WTC11 (cell line): ENCODE measurements around the gene NXPE2. TPM values are rescaled to one million over a fixed set of nuclear protein-coding genes. Genes with fewer than 3 reads are reported as not detected.

Source experiments
- ATAC-seq: fragments of 200-7000 bp; cut with Tn5 transposase; 2 replicates; pipeline ENCODE4 v1.10.0; 2021; ENCODE audit warnings: mild to moderate bottlenecking, moderate library complexity
- CTCF ChIA-PET: fragments of 300-600 bp; sonication (Branson Sonifier 250); formaldehyde crosslinking; loops from one replicate; lab custom pipeline; 2021; ENCODE audit warnings: antibody characterized with exemption; lab: Charles Lee
- POLR2A ChIA-PET: fragments of 350-600 bp; sonication (Branson Sonifier 250); formaldehyde crosslinking; loops from one replicate; lab custom pipeline; 2021; ENCODE audit warnings: antibody characterized with exemption; lab: Charles Lee
- DNase-seq: peaks from one replicate; pipeline ENCODE4 v3.0.0; 2021; ENCODE audit warnings: low spot score
- H3K27ac Mint-ChIP-seq: 2 replicates; pipeline ENCODE4 v1.8.0; 2021; ENCODE audit warnings: mixed read lengths
- H3K27me3 Mint-ChIP-seq: 2 replicates; pipeline ENCODE4 v1.8.0; 2021; ENCODE audit warnings: low read depth, mild to moderate bottlenecking, moderate library complexity, mixed read lengths
- H3K36me3 Mint-ChIP-seq: 2 replicates; pipeline ENCODE4 v1.8.0; 2021; ENCODE audit warnings: mixed read lengths
- H3K4me1 Mint-ChIP-seq: 2 replicates; pipeline ENCODE4 v1.8.0; 2022; ENCODE audit warnings: mixed read lengths
- H3K4me3 Mint-ChIP-seq: 2 replicates; pipeline ENCODE4 v1.8.0; 2021; ENCODE audit warnings: mild to moderate bottlenecking, moderate library complexity, mixed read lengths
- H3K9me3 Mint-ChIP-seq: 2 replicates; pipeline ENCODE4 v1.8.0; 2021; ENCODE audit warnings: mixed read lengths
- CDX4 ChIP-seq: fragments of 250-450 bp; sonication (Bioruptor Pico); IDR thresholded peaks from 2 replicates; pipeline ENCODE4 v1.9.0; 2021; ENCODE audit warnings: moderate library complexity, mild to moderate bottlenecking, inconsistent platforms, borderline replicate concordance
- CREB1 ChIP-seq: sonication (generic); formaldehyde crosslinking; IDR thresholded peaks from 2 replicates; pipeline ENCODE4 v1.8.0; 2023; ENCODE audit warnings: mild to moderate bottlenecking, missing genetic modification reagents
- E2F4 ChIP-seq: sonication (generic); formaldehyde crosslinking; IDR thresholded peaks from 2 replicates; pipeline ENCODE4 v1.8.1; 2022; ENCODE audit warnings: low read depth, mild to moderate bottlenecking, moderate library complexity, missing genetic modification reagents, borderline replicate concordance
- E2F5 ChIP-seq: sonication (generic); formaldehyde crosslinking; IDR thresholded peaks from 2 replicates; pipeline ENCODE4 v1.8.1; 2022; ENCODE audit warnings: mild to moderate bottlenecking, moderate library complexity, missing genetic modification reagents
- EMX1 ChIP-seq: fragments of 250-450 bp; sonication (Bioruptor Pico); IDR thresholded peaks from 2 replicates; pipeline ENCODE4 v1.8.0; 2021; ENCODE audit warnings: mild to moderate bottlenecking
- JUN ChIP-seq: sonication (generic); formaldehyde crosslinking; IDR thresholded peaks from 2 replicates; pipeline ENCODE4 v1.8.0; 2023; ENCODE audit warnings: mild to moderate bottlenecking, missing genetic modification reagents
- OVOL2 ChIP-seq: fragments of 250-450 bp; sonication (Bioruptor Pico); IDR thresholded peaks from 2 replicates; pipeline ENCODE4 v1.9.0; 2021; ENCODE audit warnings: mild to moderate bottlenecking, borderline replicate concordance
- PRDM15 ChIP-seq: sonication (generic); formaldehyde crosslinking; IDR thresholded peaks from 2 replicates; pipeline ENCODE4 v1.8.0; 2022; ENCODE audit warnings: missing genetic modification reagents
- RELA ChIP-seq: sonication (generic); formaldehyde crosslinking; IDR thresholded peaks from 2 replicates; pipeline ENCODE4 v1.8.1; 2022; ENCODE audit warnings: missing genetic modification reagents, mild to moderate bottlenecking, borderline replicate concordance
- USF1 ChIP-seq: sonication (generic); formaldehyde crosslinking; IDR thresholded peaks from 2 replicates; pipeline ENCODE4 v1.8.0; 2022; ENCODE audit warnings: mild to moderate bottlenecking, missing genetic modification reagents
- ZMAT4 ChIP-seq: fragments of 250-450 bp; sonication (Bioruptor Pico); IDR thresholded peaks from 2 replicates; pipeline ENCODE4 v1.9.0; 2021; ENCODE audit warnings: mild to moderate bottlenecking
- ZNF396 ChIP-seq: fragments of 250-450 bp; sonication (Bioruptor Pico); IDR thresholded peaks from 2 replicates; pipeline ENCODE4 v1.8.0; 2021; ENCODE audit warnings: mild to moderate bottlenecking, moderate library complexity, borderline replicate concordance
- ZNF532 ChIP-seq: fragments of 250-450 bp; sonication (Bioruptor Pico); IDR thresholded peaks from 2 replicates; pipeline ENCODE4 v1.9.0; 2021; ENCODE audit warnings: mild to moderate bottlenecking, borderline replicate concordance
- total RNA-seq: library from RNA; stranded (reverse); gene quantifications from 3 replicates; pipeline ENCODE4 v1.2.3, GENCODE V29; 2021

Gene NXPE2
- total RNA-seq, 1 experiment from 2014 or later = not detected

- H3K4me3 Mint-ChIP-seq = no peak overlapping the region
- no peak for ATAC-seq
- ChIA-PET POLR2A (no interaction called here), CTCF (no interaction called here)
- H3K4me1 Mint-ChIP-seq = no peaks in the 10 kb centered on the region
- no peak overlapping the region for H3K27ac Mint-ChIP-seq
- peaks cover 5% of the 10 kb centered on the region; the same call in 1 of the 2 replicates for H3K36me3 Mint-ChIP-seq
- peaks cover 31% of the 10 kb centered on the region for H3K9me3 Mint-ChIP-seq
- no peaks in the 10 kb centered on the region for H3K27me3 Mint-ChIP-seq
- no peak for DNase-seq
- TF ChIP-seq CREB1 (CRISPR knock-in tag) = no peak
- no peak for TF ChIP-seq OVOL2 (CRISPR knock-in tag)
- TF ChIP-seq ZNF396 = no peak
- no peak for TF ChIP-seq RELA (CRISPR knock-in tag)
- no peak for TF ChIP-seq ZMAT4 (CRISPR knock-in tag)
- TF ChIP-seq E2F4 (CRISPR knock-in tag) = no peak
- TF ChIP-seq JUN (CRISPR knock-in tag) = no peak
- TF ChIP-seq PRDM15 (CRISPR knock-in tag) = no peak
Observed at GRCh38 chr11:114653148-114653547, 25.2 kb upstream of the NXPE2 start.

GRCh38 chr11:114664641-114665040 lies 13.7 kb upstream of the NXPE2 start:
- POLR2A ChIA-PET = interaction anchor here (0.5 kb wide), 1 partner anchor 1604 kb away, joined by 3 read pairs; no protein-coding TSS in a partner anchor
- no peak for ATAC-seq
- no peaks in the 10 kb centered on the region for H3K27me3 Mint-ChIP-seq

More at GRCh38 chr11:114664641-114665040, 13.7 kb upstream of the NXPE2 start:
- Mint-ChIP-seq H3K27ac (no peak overlapping the region), H3K4me3 (no peak overlapping the region), H3K9me3 (0 out of 2 replicates have a peak, but pooled peaks cover 3% of the 10 kb centered on the region)
- CTCF ChIA-PET = no interaction called here
- DNase-seq = no peak
- TF ChIP-seq E2F5 = no peak
- no peak for TF ChIP-seq ZNF532
- no peak for TF ChIP-seq CDX4 (CRISPR knock-in tag)
- no peak for TF ChIP-seq CREB1 (CRISPR knock-in tag)
- TF ChIP-seq USF1 (CRISPR knock-in tag) = no peak
- TF ChIP-seq PRDM15 (CRISPR knock-in tag) = no peak
- TF ChIP-seq EMX1 (CRISPR knock-in tag) = no peak
- TF ChIP-seq, all 79 proteins: peak for 0
- Mint-ChIP-seq H3K4me1 (no peaks in the 10 kb centered on the region), H3K36me3 (no peaks in the 10 kb centered on the region)
